Kidney (tissue), 14 donors: Measurements from ENCODE around the gene KIF26B. TPM values are rescaled to one million over a fixed set of nuclear protein-coding genes. Genes with fewer than 3 reads are reported as not detected.

ENCODE experiments used
- DNase-seq, 5 donors: peaks; one replicate each; pipeline ENCODE4 v3.0.0-alpha.2; 2013 to 2020
- FAIRE-seq: peaks from 2 replicates; lab custom pipeline; 2012; peaks lifted over from hg19 to GRCh38; lab: Jason Lieb, UNC
- H3K27ac ChIP-seq, 2 donors: one replicate each; pipeline ENCODE4 v1.7.0; 2013; ENCODE audit warnings: low read depth in 2 of 2, low read length in 2 of 2, inconsistent platforms in 1 of 2
- H3K27me3 ChIP-seq: one replicate; pipeline ENCODE4 v1.7.1; 2013; ENCODE audit warnings: low read length, inconsistent platforms; ENCODE audit not compliant: control insufficient read depth, insufficient read depth
- H3K36me3 ChIP-seq, 3 donors: one replicate each; pipeline versions ENCODE4 v1.7.0 to v1.7.1; 2013; ENCODE audit warnings: low read length in 3 of 3, control low read depth in 1 of 3, inconsistent platforms in 1 of 3; ENCODE audit not compliant: insufficient read depth in 3 of 3, control insufficient read depth in 2 of 3
- H3K4me1 ChIP-seq, 3 donors: one replicate each; pipeline versions ENCODE4 v1.7.0 to v1.7.1; 2013; ENCODE audit warnings: low read length in 3 of 3, inconsistent platforms in 1 of 3, low read depth in 1 of 3; ENCODE audit not compliant: control insufficient read depth in 2 of 3, insufficient read depth in 2 of 3
- H3K4me3 ChIP-seq, 3 donors: one replicate each; pipeline versions ENCODE4 v1.7.0 to v1.8.1; 2013; ENCODE audit warnings: low read length in 3 of 3, control low read depth in 1 of 3, inconsistent platforms in 1 of 3
- H3K9ac ChIP-seq, 3 donors: one replicate each; pipeline versions ENCODE4 v1.7.0 to v1.7.1; 2013; ENCODE audit warnings: low read length in 3 of 3, control low read depth in 1 of 3, inconsistent platforms in 1 of 3
- H3K9me3 ChIP-seq, 3 donors: one replicate each; pipeline versions ENCODE4 v1.7.0 to v1.7.1; 2013; ENCODE audit warnings: low read length in 3 of 3, control low read depth in 1 of 3, inconsistent platforms in 1 of 3; ENCODE audit not compliant: control insufficient read depth in 2 of 3, insufficient read depth in 1 of 3
- intact Hi-C: fragments of 100-400 bp; cut with DNase I; formaldehyde crosslinking; loops from one replicate; pipeline ENCODE4 v1.11.1; 2022
- polyA plus RNA-seq: library from polyadenylated mRNA; stranded (reverse); fragments of 350-450 nt; fragmentation: Illumina TruSeq; extraction: RNeasy Lipid Tissue Mini Kit (QIAGEN cat#74804); gene quantifications from one replicate; pipeline ENCODE4 v1.2.3, GENCODE V29; 2014; ENCODE audit warnings: low read depth, low replicate concordance; ENCODE audit not compliant: insufficient read depth
- total RNA-seq: library from RNA; stranded (reverse); fragmentation: NEBNext Ultra II Directional; extraction: Animal tissue kit (Norgen Biotek cat#: 25700); gene quantifications from one replicate; pipeline ENCODE4 v1.2.1, GENCODE V29; 2021
- TF ChIP-seq, protein P1 (sequence below): IDR thresholded peaks from 3 replicates; pipeline ENCODE4 v1.5.1; 2012; ENCODE audit warnings: mild to moderate bottlenecking, moderate library complexity, borderline replicate concordance; ENCODE audit not compliant: insufficient read depth; ENCODE audit errors: extremely low read depth
- donor health status: control.
- donor health status: control.
- donor health status: control.
- donor health status: control.
- donor health status: control.
- donor health status: DM: yes; HTN: yes; CAD: no.
- donor health status: Normal renal cell carcinoma (clear cell type).

KIF26B gene
- total and polyA plus RNA-seq, 2 donors from 2014 or later = 0.52 to 10.7 TPM

DNA sequence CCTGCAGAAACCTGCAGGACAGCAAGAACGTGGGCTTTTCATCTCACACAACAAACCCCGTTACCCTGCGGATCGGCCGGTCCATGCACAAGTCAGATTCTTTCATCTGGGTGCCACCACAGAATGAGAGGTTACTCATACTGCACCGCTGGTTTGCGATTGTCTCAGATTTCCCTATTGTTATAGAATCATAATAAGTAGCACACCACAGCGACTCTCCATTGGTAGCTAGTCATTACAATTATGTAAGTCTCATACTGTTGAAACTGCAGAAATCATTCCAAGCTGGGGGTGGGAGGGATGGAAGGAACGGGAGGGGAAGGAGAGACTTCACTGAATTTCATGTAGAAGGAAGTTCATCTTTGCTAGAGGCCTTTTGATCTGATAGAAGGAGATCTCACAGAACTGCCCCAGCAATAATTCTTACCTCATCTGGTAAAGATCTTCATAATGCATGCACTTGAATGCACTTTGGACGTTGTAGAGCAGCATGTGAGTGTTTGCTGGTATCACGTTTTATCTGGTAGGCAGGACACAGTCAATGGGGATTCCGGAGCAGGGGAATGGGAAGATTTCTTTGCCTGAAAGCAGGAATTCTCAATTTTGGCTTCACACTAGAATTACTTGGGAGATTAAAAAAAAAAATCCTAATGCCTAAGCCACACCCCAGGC is 221.1 kb downstream of the KIF26B start:
- FAIRE-seq (no peak), DNase-seq (no peak)
- Histone ChIP-seq H3K9ac (no peak overlapping the region), H3K4me3 (no peak overlapping the region), H3K36me3 (no peaks in the 10 kb centered on the region), H3K27ac (no peak overlapping the region), H3K4me1 (peaks cover 0 to 4% (median 0%) of the 10 kb centered on the region in 3 donors), H3K27me3 (no peaks in the 10 kb centered on the region), H3K9me3 (no peaks in the 10 kb centered on the region)
- intact Hi-C loops = no loop called here
- TF ChIP-seq, protein P1, sequence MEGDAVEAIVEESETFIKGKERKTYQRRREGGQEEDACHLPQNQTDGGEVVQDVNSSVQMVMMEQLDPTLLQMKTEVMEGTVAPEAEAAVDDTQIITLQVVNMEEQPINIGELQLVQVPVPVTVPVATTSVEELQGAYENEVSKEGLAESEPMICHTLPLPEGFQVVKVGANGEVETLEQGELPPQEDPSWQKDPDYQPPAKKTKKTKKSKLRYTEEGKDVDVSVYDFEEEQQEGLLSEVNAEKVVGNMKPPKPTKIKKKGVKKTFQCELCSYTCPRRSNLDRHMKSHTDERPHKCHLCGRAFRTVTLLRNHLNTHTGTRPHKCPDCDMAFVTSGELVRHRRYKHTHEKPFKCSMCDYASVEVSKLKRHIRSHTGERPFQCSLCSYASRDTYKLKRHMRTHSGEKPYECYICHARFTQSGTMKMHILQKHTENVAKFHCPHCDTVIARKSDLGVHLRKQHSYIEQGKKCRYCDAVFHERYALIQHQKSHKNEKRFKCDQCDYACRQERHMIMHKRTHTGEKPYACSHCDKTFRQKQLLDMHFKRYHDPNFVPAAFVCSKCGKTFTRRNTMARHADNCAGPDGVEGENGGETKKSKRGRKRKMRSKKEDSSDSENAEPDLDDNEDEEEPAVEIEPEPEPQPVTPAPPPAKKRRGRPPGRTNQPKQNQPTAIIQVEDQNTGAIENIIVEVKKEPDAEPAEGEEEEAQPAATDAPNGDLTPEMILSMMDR = no peak

DNA sequence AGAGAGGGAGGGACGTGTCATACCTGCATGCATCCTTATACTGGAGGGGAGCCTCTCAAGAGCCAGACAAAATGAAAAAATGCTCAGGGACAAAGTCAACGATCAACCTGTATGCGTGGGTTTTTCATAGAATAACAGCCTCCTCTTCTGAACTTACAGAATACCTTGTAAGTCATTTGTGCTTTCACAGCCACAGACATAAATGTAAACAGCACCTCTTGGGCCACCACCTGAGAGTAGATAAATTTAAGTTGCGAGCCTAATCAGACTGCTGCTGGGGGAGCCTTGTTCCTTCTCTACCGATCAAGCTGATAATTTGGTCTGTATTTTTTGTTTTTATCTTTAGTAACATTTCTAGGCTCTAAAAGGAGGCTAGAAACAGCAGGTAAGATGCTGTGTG is 223.1 kb downstream of the KIF26B start:
- TF ChIP-seq, protein P1 = no peak
- FAIRE-seq (no peak), DNase-seq (no peak)
- no peaks in the 10 kb centered on the region for H3K9me3 ChIP-seq
- H3K9ac ChIP-seq = no peak overlapping the region
- no peaks in the 10 kb centered on the region for H3K27me3 ChIP-seq
- no peaks in the 10 kb centered on the region for H3K4me1 ChIP-seq
- H3K27ac ChIP-seq = no peak overlapping the region
- no peaks in the 10 kb centered on the region for H3K36me3 ChIP-seq
- no peak overlapping the region for H3K4me3 ChIP-seq
- intact Hi-C loops = no loop called here

DNA sequence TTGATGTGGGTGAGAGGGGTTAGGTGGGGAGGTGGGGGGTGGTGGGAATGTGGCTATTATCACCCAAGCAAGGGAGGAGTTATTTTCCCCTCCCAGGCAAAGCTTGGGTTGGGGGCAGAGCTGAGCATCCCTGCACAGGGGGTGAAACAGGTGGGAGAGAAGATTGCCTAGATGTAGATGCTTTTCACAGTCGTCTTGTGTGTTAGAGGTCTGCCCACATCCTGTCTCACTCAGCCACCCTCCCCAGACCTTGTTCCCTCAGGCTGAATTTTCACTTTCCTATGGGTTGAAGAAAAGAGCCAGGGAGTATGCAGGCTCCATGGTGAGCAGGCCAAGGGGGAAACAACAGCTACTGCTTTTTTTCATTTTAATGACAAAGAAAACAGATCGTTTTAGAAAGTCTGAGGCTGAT is 223.5 kb downstream of the KIF26B start:
- no peak for FAIRE-seq

More for the DNA sequence above, 223.5 kb downstream of the KIF26B start:
- Histone ChIP-seq H3K36me3 (no peaks in the 10 kb centered on the region), H3K9me3 (no peaks in the 10 kb centered on the region), H3K4me1 (no peaks in the 10 kb centered on the region), H3K27me3 (no peaks in the 10 kb centered on the region), H3K27ac (no peak overlapping the region), H3K4me3 (no peak overlapping the region), H3K9ac (no peak overlapping the region)
- no peak for DNase-seq
- intact Hi-C loops = no loop called here
- TF ChIP-seq, protein P1 = no peak
